ENCODE results near the gene DMKN. TPM values are rescaled to one million over a fixed set of nuclear protein-coding genes. Genes with fewer than 3 reads are reported as not detected.

The DMKN gene
- total RNA-seq, 2 experiments from 2014 or later, result 1.4 to 1.5 TPM

GRCh38 chr19:35554076-35554475 is 40.6 kb upstream of the DMKN start:
- H3K4me3 Mint-ChIP-seq, result no peak overlapping the region
- H3K27ac Mint-ChIP-seq, result no peak overlapping the region
- DNase-seq, result no peak
- peaks cover 24% of the 10 kb centered on the region for H3K27me3 Mint-ChIP-seq
- H3K36me3 Mint-ChIP-seq, result peaks cover 5% of the 10 kb centered on the region
- H3K4me1 Mint-ChIP-seq, result peaks cover 7% of the 10 kb centered on the region
- no peaks in the 10 kb centered on the region for H3K9me3 Mint-ChIP-seq

- DNase-seq, result no peak
- Mint-ChIP-seq H3K27ac (no peak overlapping the region), H3K4me3 (no peak overlapping the region), H3K27me3 (peaks cover 18% of the 10 kb centered on the region), H3K9me3 (no peaks in the 10 kb centered on the region), H3K36me3 (peaks cover 5% of the 10 kb centered on the region), H3K4me1 (peaks cover 13% of the 10 kb centered on the region)
These were observed 40.0 kb upstream of the DMKN start for GRCh38 chr19:35553385-35554000.

GRCh38 chr19:35552534-35553384 is 39.3 kb upstream of the DMKN start:
- H3K4me3 Mint-ChIP-seq, result no peak overlapping the region

GRCh38 chr19:35551091-35551810 is 37.8 kb upstream of the DMKN start:
- H3K4me1 Mint-ChIP-seq, result peaks cover 23% of the 10 kb centered on the region
- H3K27ac Mint-ChIP-seq, result no peak overlapping the region
- DNase-seq, result no peak
- no peak overlapping the region for H3K4me3 Mint-ChIP-seq
- H3K36me3 Mint-ChIP-seq, result peaks cover 17% of the 10 kb centered on the region
- H3K27me3 Mint-ChIP-seq, result peaks cover 3% of the 10 kb centered on the region
- no peaks in the 10 kb centered on the region for H3K9me3 Mint-ChIP-seq

More at GRCh38 chr19:35552534-35553384, 39.3 kb upstream of the DMKN start:
- Mint-ChIP-seq H3K9me3 (no peaks in the 10 kb centered on the region), H3K36me3 (peaks cover 8% of the 10 kb centered on the region), H3K27ac (no peak overlapping the region), H3K27me3 (peaks cover 15% of the 10 kb centered on the region), H3K4me1 (peaks cover 12% of the 10 kb centered on the region)
- DNase-seq, result no peak

- Mint-ChIP-seq H3K4me3 (no peak overlapping the region), H3K27ac (no peak overlapping the region), H3K9me3 (no peaks in the 10 kb centered on the region), H3K27me3 (no peaks in the 10 kb centered on the region), H3K36me3 (peaks cover 19% of the 10 kb centered on the region), H3K4me1 (peaks cover 25% of the 10 kb centered on the region)
- DNase-seq, result no peak
These were observed 36.6 kb upstream of the DMKN start for GRCh38 chr19:35549879-35550523.

GRCh38 chr19:35549174-35549788 is 35.8 kb upstream of the DMKN start:
- Mint-ChIP-seq H3K27ac (no peak overlapping the region), H3K27me3 (no peaks in the 10 kb centered on the region), H3K4me3 (no peak overlapping the region), H3K4me1 (peaks cover 30% of the 10 kb centered on the region), H3K36me3 (peaks cover 27% of the 10 kb centered on the region), H3K9me3 (no peaks in the 10 kb centered on the region)
- DNase-seq, result peak; percentile 43

GRCh38 chr19:35546532-35546931 is 33.1 kb upstream of the DMKN start:
- H3K27me3 Mint-ChIP-seq, result no peaks in the 10 kb centered on the region
- H3K9me3 Mint-ChIP-seq, result no peaks in the 10 kb centered on the region
- DNase-seq, result no peak
- peak overlapping the region; percentile 97 for H3K27ac Mint-ChIP-seq
- peaks cover 29% of the 10 kb centered on the region for H3K36me3 Mint-ChIP-seq
- H3K4me3 Mint-ChIP-seq, result peak overlapping the region; percentile 93
- peaks cover 34% of the 10 kb centered on the region for H3K4me1 Mint-ChIP-seq

- peak; percentile 84 for DNase-seq
- H3K36me3 Mint-ChIP-seq, result peaks cover 31% of the 10 kb centered on the region
- H3K9me3 Mint-ChIP-seq, result no peaks in the 10 kb centered on the region
- peaks cover 34% of the 10 kb centered on the region for H3K4me1 Mint-ChIP-seq
- H3K27me3 Mint-ChIP-seq, result no peaks in the 10 kb centered on the region
- H3K4me3 Mint-ChIP-seq, result peak overlapping the region; percentile 93
- H3K27ac Mint-ChIP-seq, result peak overlapping the region; percentile 97
These were observed 32.5 kb upstream of the DMKN start for GRCh38 chr19:35545855-35546381.

GRCh38 chr19:35545001-35545854 is 31.8 kb upstream of the DMKN start, which contains the start of gene TMEM147:
TSS of gene TMEM147 (plus strand) at chr19:35545626. CDS start at chr19:35545740, 114 bp downstream.
- DNase-seq, result peak; percentile 91
- Mint-ChIP-seq H3K27ac (peak within 1 kb of the TSS; percentile 97), H3K36me3 (peaks cover 28% of the 10 kb centered on the region), H3K9me3 (no peaks in the 10 kb centered on the region), H3K4me3 (peak within 1 kb of the TSS; percentile 93), H3K27me3 (no peaks in the 10 kb centered on the region), H3K4me1 (peaks cover 34% of the 10 kb centered on the region)

GRCh38 chr19:35544110-35544802 is 30.8 kb upstream of the DMKN start:
- Mint-ChIP-seq H3K9me3 (no peaks in the 10 kb centered on the region), H3K36me3 (peaks cover 28% of the 10 kb centered on the region), H3K27ac (peak overlapping the region; percentile 88), H3K4me3 (peak overlapping the region; percentile 93), H3K27me3 (no peaks in the 10 kb centered on the region), H3K4me1 (peaks cover 33% of the 10 kb centered on the region)
- DNase-seq, result no peak

- Mint-ChIP-seq H3K4me1 (peaks cover 26% of the 10 kb centered on the region), H3K9me3 (no peaks in the 10 kb centered on the region), H3K4me3 (peak overlapping the region; percentile 93), H3K27ac (no peak overlapping the region), H3K27me3 (no peaks in the 10 kb centered on the region), H3K36me3 (peaks cover 28% of the 10 kb centered on the region)
- no peak for DNase-seq
These were observed 30.0 kb upstream of the DMKN start for GRCh38 chr19:35543280-35544109.

GRCh38 chr19:35542209-35542608 is 28.8 kb upstream of the DMKN start:
- H3K36me3 Mint-ChIP-seq, result peaks cover 21% of the 10 kb centered on the region
- H3K9me3 Mint-ChIP-seq, result no peaks in the 10 kb centered on the region

More at GRCh38 chr19:35542209-35542608, 28.8 kb upstream of the DMKN start:
- no peak for DNase-seq
- no peaks in the 10 kb centered on the region for H3K27me3 Mint-ChIP-seq
- no peak overlapping the region for H3K27ac Mint-ChIP-seq
- peaks cover 22% of the 10 kb centered on the region for H3K4me1 Mint-ChIP-seq
- no peak overlapping the region for H3K4me3 Mint-ChIP-seq

All from activated naive CD8-positive, alpha-beta T cell treated with anti-CD3 and anti-CD28 coated beads for 36 hours (primary cell).